Duodenal mucosa (tissue), 2 donors: ENCODE results near the gene SH3GL1.

Source experiments
- H3K27ac ChIP-seq: one replicate; pipeline ENCODE4 v1.7.0; 2013; ENCODE audit warnings: low read depth, low read length
- H3K27me3 ChIP-seq, 2 donors: one replicate each; pipeline ENCODE4 v1.7.0; 2013; ENCODE audit warnings: low read length in 2 of 2, control low read depth in 1 of 2; ENCODE audit not compliant: insufficient read depth in 2 of 2, control insufficient read depth in 1 of 2
- H3K36me3 ChIP-seq, 2 donors: one replicate each; pipeline ENCODE4 v1.7.0; 2013; ENCODE audit warnings: low read length in 2 of 2, control low read depth in 1 of 2; ENCODE audit not compliant: insufficient read depth in 2 of 2, control insufficient read depth in 1 of 2
- H3K4me1 ChIP-seq, 2 donors: one replicate each; pipeline ENCODE4 v1.7.0; 2013; ENCODE audit warnings: low read length in 2 of 2, control low read depth in 1 of 2; ENCODE audit not compliant: insufficient read depth in 2 of 2, control insufficient read depth in 1 of 2
- H3K4me3 ChIP-seq, 2 donors: one replicate each; pipeline ENCODE4 v1.7.0; 2013; ENCODE audit warnings: low read length in 2 of 2, low read depth in 1 of 2
- H3K9ac ChIP-seq, 2 donors: one replicate each; pipeline ENCODE4 v1.7.0; 2013; ENCODE audit warnings: low read length in 2 of 2, low read depth in 1 of 2
- H3K9me3 ChIP-seq, 2 donors: one replicate each; pipeline ENCODE4 v1.7.0; 2013; ENCODE audit warnings: low read length in 2 of 2, control low read depth in 1 of 2; ENCODE audit not compliant: control insufficient read depth in 1 of 2

SH3GL1 gene

GRCh38 chr19:4443966-4444764 lies 43.8 kb upstream of the SH3GL1 start:
- Histone ChIP-seq H3K27me3 (no peaks in the 10 kb centered on the region), H3K4me3 (no peak overlapping the region), H3K4me1 (no peaks in the 10 kb centered on the region), H3K9ac (no peak overlapping the region), H3K36me3 (peaks cover 33 to 67% of the 10 kb centered on the region in 2 donors), H3K27ac (no peak overlapping the region), H3K9me3 (no peaks in the 10 kb centered on the region)

DNA sequence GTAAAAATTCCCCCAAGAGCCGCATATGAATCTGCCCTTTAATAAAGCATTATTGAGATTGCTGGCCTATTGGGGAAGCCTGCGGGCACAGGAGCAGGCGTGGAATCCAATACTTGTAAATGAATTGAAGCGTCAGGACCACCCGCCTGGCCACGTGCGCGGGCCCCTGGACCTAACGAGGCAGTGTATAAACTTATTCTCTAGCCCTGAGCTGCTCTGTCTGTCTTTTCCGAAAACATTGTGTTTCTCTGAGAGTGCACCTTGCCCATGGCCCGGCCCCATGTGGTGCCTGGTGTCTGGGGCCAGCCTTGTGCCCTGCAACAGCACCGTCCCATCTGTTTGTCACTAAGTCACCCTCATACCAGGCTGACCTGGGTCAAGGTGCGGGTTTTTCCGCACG lies 42.8 kb upstream of the SH3GL1 start:
- Histone ChIP-seq H3K4me1 (no peaks in the 10 kb centered on the region), H3K36me3 (peaks cover 26 to 58% of the 10 kb centered on the region in 2 donors), H3K9ac (no peak overlapping the region), H3K9me3 (no peaks in the 10 kb centered on the region), H3K4me3 (no peak overlapping the region), H3K27ac (no peak overlapping the region), H3K27me3 (no peaks in the 10 kb centered on the region)

DNA sequence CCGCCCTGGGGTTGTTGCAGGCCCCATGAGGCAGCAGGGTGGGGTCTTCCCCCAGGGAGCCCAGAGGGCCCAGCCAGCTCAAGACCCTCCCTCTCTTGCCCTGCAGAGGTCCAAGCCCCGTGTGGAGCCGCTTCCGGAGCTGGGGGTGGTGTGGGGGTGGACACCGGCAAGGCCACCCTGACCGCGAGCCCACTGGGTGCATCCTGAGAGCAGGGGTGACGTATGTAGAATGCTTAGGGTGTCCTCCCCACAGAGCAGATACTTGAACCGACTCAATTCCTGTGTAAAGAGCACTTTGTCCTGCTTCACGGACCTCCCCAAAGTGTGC lies 42.4 kb upstream of the SH3GL1 start:
- H3K9ac ChIP-seq = no peak overlapping the region
- no peak overlapping the region for H3K27ac ChIP-seq
- H3K27me3 ChIP-seq = no peaks in the 10 kb centered on the region
- no peaks in the 10 kb centered on the region for H3K9me3 ChIP-seq
- H3K4me1 ChIP-seq = no peaks in the 10 kb centered on the region
- H3K4me3 ChIP-seq = no peak overlapping the region
- peaks cover 24 to 54% of the 10 kb centered on the region in 2 donors for H3K36me3 ChIP-seq

DNA sequence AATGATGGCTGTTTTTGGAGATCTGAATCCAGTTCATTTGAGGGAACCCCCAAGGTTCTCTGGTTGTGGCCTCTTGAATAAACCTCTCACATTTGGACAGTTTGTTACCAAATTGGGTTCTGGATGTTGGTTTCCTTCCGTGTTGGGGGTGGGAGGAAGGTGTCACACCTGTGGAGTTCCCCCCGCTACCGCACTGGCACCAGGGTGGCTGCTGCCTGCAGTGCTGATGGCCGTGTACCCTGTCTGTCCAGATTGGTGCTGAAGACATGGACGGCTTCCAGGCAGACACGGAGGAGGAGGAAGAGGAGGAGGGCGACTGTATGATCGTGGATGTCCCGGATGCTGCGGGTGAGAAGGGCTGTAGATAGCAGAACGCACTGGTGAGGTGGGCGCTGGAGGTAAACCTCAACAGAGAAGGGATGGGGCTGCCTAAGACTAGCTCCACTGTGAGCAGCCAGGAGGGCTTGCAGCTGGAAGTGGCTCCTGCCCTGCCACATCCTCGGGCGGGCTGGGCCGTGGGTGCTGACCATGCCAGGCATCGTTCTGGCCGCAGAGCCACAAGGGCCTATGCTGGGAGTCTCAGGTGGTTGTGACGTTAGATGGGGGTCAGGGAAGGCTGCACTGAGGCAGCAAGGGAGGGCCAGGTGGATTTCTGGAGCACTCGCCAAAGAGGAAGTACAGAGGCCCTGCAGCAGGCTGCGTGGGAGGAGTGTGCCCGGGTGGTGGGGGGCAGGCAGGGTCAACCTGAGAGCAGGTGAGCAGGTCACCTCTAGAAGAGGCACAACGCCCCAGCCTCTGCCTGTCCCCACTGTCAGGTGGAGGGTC lies 41.9 kb upstream of the SH3GL1 start:
- Histone ChIP-seq H3K36me3 (peaks cover 20 to 51% of the 10 kb centered on the region in 2 donors), H3K27ac (no peak overlapping the region), H3K27me3 (no peaks in the 10 kb centered on the region)

GRCh38 chr19:4439243-4439642 lies 38.9 kb upstream of the SH3GL1 start:
- H3K9ac ChIP-seq = no peak overlapping the region
- H3K27me3 ChIP-seq = no peaks in the 10 kb centered on the region
- H3K4me3 ChIP-seq = no peak overlapping the region
- H3K27ac ChIP-seq = no peak overlapping the region
- no peaks in the 10 kb centered on the region for H3K9me3 ChIP-seq
- H3K4me1 ChIP-seq = no peaks in the 10 kb centered on the region
- H3K36me3 ChIP-seq = peaks cover 0 to 35% of the 10 kb centered on the region in 2 donors

More for the DNA sequence above, 41.9 kb upstream of the SH3GL1 start:
- H3K9me3 ChIP-seq = no peaks in the 10 kb centered on the region
- no peak overlapping the region for H3K4me3 ChIP-seq
- H3K9ac ChIP-seq = no peak overlapping the region
- H3K4me1 ChIP-seq = no peaks in the 10 kb centered on the region

GRCh38 chr19:4437103-4437502 lies 36.8 kb upstream of the SH3GL1 start:
- no peaks in the 10 kb centered on the region for H3K27me3 ChIP-seq
- no peak overlapping the region for H3K4me3 ChIP-seq
- no peak overlapping the region for H3K9ac ChIP-seq
- H3K27ac ChIP-seq = no peak overlapping the region
- peaks cover 0 to 39% of the 10 kb centered on the region in 2 donors for H3K36me3 ChIP-seq
- H3K4me1 ChIP-seq = no peaks in the 10 kb centered on the region
- H3K9me3 ChIP-seq = no peaks in the 10 kb centered on the region

DNA sequence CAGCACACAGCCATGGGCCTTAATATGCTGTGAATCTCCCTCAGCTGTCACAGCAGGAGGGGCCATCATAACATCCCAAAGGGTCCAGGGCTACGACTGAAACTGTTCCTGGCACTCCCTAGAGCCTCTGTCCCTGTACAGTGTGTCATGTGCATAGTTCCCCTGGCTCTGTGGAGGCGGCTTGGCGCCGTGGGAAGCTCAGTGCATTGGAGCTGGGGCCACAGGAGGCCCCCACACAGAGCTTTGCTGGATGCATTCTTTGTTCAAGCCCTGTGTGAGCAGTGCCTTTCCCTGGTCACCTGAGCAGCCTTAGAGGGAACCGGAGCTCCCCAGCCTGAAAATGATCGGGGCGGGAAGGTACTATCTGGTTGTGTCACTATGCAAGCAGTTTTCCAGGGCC lies 35.9 kb upstream of the SH3GL1 start:
- Histone ChIP-seq H3K36me3 (peaks cover 4 to 46% of the 10 kb centered on the region in 2 donors), H3K4me3 (no peak overlapping the region), H3K9me3 (no peaks in the 10 kb centered on the region), H3K4me1 (no peaks in the 10 kb centered on the region), H3K27ac (no peak overlapping the region), H3K9ac (no peak overlapping the region), H3K27me3 (no peaks in the 10 kb centered on the region)

- Histone ChIP-seq H3K27me3 (no peaks in the 10 kb centered on the region), H3K9ac (no peak overlapping the region), H3K4me3 (no peak overlapping the region), H3K9me3 (no peaks in the 10 kb centered on the region), H3K36me3 (peaks cover 6 to 51% of the 10 kb centered on the region in 2 donors), H3K27ac (no peak overlapping the region), H3K4me1 (no peaks in the 10 kb centered on the region)
Observed at GRCh38 chr19:4434391-4434790, 34.0 kb upstream of the SH3GL1 start.

- H3K9me3 ChIP-seq = no peaks in the 10 kb centered on the region
- H3K4me1 ChIP-seq = no peaks in the 10 kb centered on the region
- H3K9ac ChIP-seq = no peak overlapping the region
- H3K27ac ChIP-seq = no peak overlapping the region
- H3K27me3 ChIP-seq = no peaks in the 10 kb centered on the region
- peaks cover 8 to 60% of the 10 kb centered on the region in 2 donors for H3K36me3 ChIP-seq
- H3K4me3 ChIP-seq = no peak overlapping the region
Observed at GRCh38 chr19:4432918-4433506, 32.7 kb upstream of the SH3GL1 start.
